Skeletal muscle satellite cell (primary cell): ENCODE data around the gene HMGXB4. TPM values are rescaled to one million over a fixed set of nuclear protein-coding genes. Genes with fewer than 3 reads are reported as not detected.
A peak's percentile ranks its signal among the peaks of the same experiment; 100 is the strongest.

Source experiments
- H3K27me3 ChIP-seq: 2 replicates; pipeline ENCODE4 v1.7.0; 2013; ENCODE audit warnings: low read length; ENCODE audit not compliant: control insufficient read depth, insufficient read depth
- H3K36me3 ChIP-seq: 2 replicates; pipeline ENCODE4 v1.7.0; 2013; ENCODE audit warnings: mild to moderate bottlenecking, control low read depth, low read length; ENCODE audit not compliant: insufficient read depth
- H3K4me1 ChIP-seq: 2 replicates; pipeline ENCODE4 v1.7.0; 2013; ENCODE audit warnings: low read length; ENCODE audit not compliant: control insufficient read depth, insufficient read depth
- H3K4me2 ChIP-seq: 2 replicates; pipeline ENCODE4 v1.7.0; 2013; ENCODE audit warnings: mild to moderate bottlenecking, low read length
- H3K4me3 ChIP-seq: 2 replicates; pipeline ENCODE4 v1.7.0; 2013; ENCODE audit warnings: low read length
- H3K9ac ChIP-seq: 2 replicates; pipeline ENCODE4 v1.7.0; 2013; ENCODE audit warnings: mild to moderate bottlenecking, low read depth, low read length, moderate library complexity
- H3K9me3 ChIP-seq: replicated peaks from 2 replicates; pipeline ENCODE4 v1.7.0; 2013; ENCODE audit warnings: mild to moderate bottlenecking, control low read depth, low read length
- total RNA-seq: library from RNA; depleted of rRNA; stranded (reverse); fragments of >200 nt; gene quantifications from 2 replicates; pipeline ENCODE4 v1.2.3, GENCODE V29; 2012; rRNA removed

HMGXB4 gene, protein sequence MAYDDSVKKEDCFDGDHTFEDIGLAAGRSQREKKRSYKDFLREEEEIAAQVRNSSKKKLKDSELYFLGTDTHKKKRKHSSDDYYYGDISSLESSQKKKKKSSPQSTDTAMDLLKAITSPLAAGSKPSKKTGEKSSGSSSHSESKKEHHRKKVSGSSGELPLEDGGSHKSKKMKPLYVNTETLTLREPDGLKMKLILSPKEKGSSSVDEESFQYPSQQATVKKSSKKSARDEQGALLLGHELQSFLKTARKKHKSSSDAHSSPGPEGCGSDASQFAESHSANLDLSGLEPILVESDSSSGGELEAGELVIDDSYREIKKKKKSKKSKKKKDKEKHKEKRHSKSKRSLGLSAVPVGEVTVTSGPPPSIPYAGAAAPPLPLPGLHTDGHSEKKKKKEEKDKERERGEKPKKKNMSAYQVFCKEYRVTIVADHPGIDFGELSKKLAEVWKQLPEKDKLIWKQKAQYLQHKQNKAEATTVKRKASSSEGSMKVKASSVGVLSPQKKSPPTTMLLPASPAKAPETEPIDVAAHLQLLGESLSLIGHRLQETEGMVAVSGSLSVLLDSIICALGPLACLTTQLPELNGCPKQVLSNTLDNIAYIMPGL
- total RNA-seq, result 11.6 and 16.2 TPM in 2 replicates

GRCh38 chr22:35257321-35258190 lies at the start of gene HMGXB4:
HMGXB4 (plus strand) TSS chr22:35257493; CDS start chr22:35262391, 4,898 bp downstream.
- Histone ChIP-seq H3K4me2 (peak within 1 kb of the TSS; percentile 89), H3K4me1 (peaks cover 10% of the 10 kb centered on the region), H3K4me3 (peak within 1 kb of the TSS; percentile 94), H3K9ac (peak within 1 kb of the TSS; percentile 97), H3K9me3 (no peaks in the 10 kb centered on the region), H3K27me3 (no peaks in the 10 kb centered on the region), H3K36me3 (peaks cover 7% of the 10 kb centered on the region)

- Histone ChIP-seq H3K27me3 (peaks cover 21% of the 10 kb centered on the region), H3K36me3 (no peaks in the 10 kb centered on the region)
Observed at GRCh38 chr22:35208003-35208402, 49.3 kb upstream of the HMGXB4 start.

DNA sequence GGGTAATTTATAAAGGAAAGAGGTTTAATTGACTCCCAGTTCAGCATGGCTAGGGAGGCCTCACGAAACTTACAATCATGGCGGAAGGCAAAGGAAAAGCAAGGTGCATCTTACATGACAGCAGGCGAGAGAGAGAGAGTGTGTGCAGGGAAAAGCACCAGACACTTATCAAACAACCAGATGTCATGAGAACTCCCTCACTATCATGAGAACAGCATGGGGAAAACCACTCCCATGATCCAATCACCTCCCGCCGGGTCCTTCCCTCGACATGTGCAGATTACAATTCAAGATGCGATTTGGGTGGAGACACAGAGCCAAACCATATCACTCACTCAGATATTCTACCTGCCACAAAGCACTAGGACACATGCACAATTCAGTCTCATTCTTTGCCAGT lies 48.1 kb upstream of the HMGXB4 start:
- Histone ChIP-seq H3K9ac (no peak overlapping the region), H3K4me1 (no peaks in the 10 kb centered on the region), H3K9me3 (no peaks in the 10 kb centered on the region), H3K4me3 (no peak overlapping the region), H3K27me3 (peaks cover 18% of the 10 kb centered on the region), H3K36me3 (no peaks in the 10 kb centered on the region), H3K4me2 (no peak overlapping the region)

More at GRCh38 chr22:35208003-35208402, 49.3 kb upstream of the HMGXB4 start:
- Histone ChIP-seq H3K4me2 (no peak overlapping the region), H3K4me3 (no peak overlapping the region), H3K9ac (no peak overlapping the region), H3K4me1 (no peaks in the 10 kb centered on the region), H3K9me3 (no peaks in the 10 kb centered on the region)

DNA sequence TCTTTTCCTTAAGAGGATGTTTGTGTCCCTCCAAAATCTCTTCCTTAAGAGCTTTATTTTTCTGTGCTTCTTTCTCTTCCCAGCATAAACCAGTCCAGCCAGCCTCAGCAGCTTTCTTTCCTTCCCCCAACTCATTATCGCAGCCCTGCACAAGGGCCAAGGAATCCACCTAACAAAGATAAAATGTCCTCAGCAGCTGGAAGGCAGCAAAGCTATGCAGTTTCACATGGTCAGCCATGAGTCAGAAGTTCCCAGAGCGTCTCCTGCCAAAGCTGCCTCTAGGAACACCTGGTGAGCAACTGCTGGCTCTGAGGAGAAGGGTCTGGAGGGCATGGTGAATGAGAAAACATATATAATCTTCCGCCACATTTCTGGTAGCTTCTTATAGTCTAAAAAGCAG lies 45.3 kb upstream of the HMGXB4 start:
- H3K4me2 ChIP-seq, result no peak overlapping the region
- no peak overlapping the region for H3K9ac ChIP-seq
- H3K27me3 ChIP-seq, result peaks cover 18% of the 10 kb centered on the region
- H3K4me3 ChIP-seq, result no peak overlapping the region
- H3K4me1 ChIP-seq, result no peaks in the 10 kb centered on the region
- H3K36me3 ChIP-seq, result no peaks in the 10 kb centered on the region
- no peaks in the 10 kb centered on the region for H3K9me3 ChIP-seq

DNA sequence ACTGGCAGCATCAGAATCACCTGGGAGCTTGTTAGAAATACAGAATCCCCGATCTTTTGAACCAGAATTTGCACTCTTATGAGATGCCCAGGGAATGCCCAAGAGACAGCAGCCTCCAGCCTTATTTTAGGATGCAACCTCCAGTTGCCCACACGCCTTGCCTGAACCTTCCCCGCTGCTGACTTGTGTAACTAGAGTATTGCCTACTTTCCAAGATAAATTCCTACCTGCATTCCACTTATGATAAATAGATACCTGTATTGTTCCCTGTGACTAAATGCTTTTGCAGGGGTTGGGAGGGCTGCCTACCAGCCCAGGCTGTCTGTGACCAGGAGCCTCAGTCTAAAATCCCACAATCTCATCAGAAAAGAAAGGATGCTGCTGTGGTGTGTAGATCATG lies 44.3 kb upstream of the HMGXB4 start:
- H3K36me3 ChIP-seq, result no peaks in the 10 kb centered on the region
- no peak overlapping the region for H3K4me2 ChIP-seq
- H3K9me3 ChIP-seq, result no peaks in the 10 kb centered on the region
- H3K27me3 ChIP-seq, result peaks cover 11% of the 10 kb centered on the region
- H3K4me3 ChIP-seq, result no peak overlapping the region
- H3K4me1 ChIP-seq, result no peaks in the 10 kb centered on the region
- H3K9ac ChIP-seq, result no peak overlapping the region

GRCh38 chr22:35214968-35215367 lies 42.3 kb upstream of the HMGXB4 start:
- H3K4me3 ChIP-seq, result no peak overlapping the region
- H3K27me3 ChIP-seq, result peaks cover 3% of the 10 kb centered on the region
- H3K4me1 ChIP-seq, result no peaks in the 10 kb centered on the region
- no peaks in the 10 kb centered on the region for H3K36me3 ChIP-seq
- no peaks in the 10 kb centered on the region for H3K9me3 ChIP-seq
- no peak overlapping the region for H3K9ac ChIP-seq
- H3K4me2 ChIP-seq, result no peak overlapping the region

DNA sequence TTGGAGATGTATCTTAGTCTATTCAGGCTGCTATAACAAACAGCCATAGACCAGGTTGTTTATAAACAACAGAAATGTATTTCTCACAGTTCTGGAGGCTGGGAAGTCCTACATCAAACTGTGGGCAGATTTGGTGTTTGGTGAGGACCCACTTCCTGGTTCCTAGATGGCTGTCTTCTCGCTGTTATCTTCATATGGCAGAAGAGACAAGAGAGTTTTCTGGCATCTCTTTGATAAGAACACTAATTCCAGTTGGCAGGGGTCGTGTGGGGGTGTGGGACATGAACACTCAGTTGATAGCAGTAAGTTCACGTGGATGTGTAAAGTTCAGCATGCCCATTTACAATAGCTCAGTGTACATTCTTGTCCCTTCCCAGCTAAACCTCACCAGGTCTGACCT lies 41.3 kb upstream of the HMGXB4 start:
- H3K4me3 ChIP-seq, result no peak overlapping the region
- peaks cover 3% of the 10 kb centered on the region for H3K27me3 ChIP-seq
- H3K36me3 ChIP-seq, result no peaks in the 10 kb centered on the region
- no peaks in the 10 kb centered on the region for H3K4me1 ChIP-seq
- H3K9me3 ChIP-seq, result no peaks in the 10 kb centered on the region
- H3K4me2 ChIP-seq, result no peak overlapping the region
- no peak overlapping the region for H3K9ac ChIP-seq

DNA sequence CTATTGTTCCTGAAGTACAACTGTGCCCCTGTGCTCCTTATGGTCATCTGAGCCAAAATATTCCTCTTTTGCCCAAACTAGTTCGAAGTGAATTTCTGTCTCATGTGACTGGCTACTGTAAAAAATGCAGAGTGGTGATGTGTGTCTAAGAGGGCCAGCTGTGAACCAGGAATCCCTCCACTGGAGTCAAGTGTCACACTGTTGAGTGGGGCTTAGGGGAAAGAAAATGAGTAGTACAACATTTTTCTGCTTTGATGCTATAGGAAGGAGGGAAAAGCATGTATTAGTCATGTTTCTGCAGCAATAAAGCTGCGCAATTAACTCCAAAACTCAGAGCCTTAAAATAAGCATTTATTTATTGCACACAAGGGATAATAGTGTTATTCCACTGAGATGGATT lies 39.8 kb upstream of the HMGXB4 start:
- H3K36me3 ChIP-seq, result no peaks in the 10 kb centered on the region
- H3K9ac ChIP-seq, result no peak overlapping the region

DNA sequence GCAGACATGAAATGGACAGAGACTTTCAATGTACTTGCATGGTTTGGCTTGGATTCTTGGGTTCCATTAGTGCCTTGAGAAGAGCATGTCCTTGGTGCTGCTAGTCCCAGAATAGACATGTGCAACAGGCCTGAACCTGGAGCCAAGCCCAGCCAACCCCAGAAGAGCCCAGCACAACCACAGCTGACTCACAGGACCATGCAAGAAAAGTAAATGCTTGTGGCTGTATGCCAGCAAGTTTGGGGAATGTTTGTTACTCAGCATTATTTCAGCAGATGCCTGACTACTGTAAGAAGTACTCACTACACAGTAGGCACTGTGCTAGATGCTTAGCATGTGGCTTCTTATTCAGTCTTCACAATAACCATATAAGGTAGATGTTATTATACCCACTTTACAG lies 39.2 kb upstream of the HMGXB4 start:
- Histone ChIP-seq H3K4me3 (no peak overlapping the region), H3K36me3 (no peaks in the 10 kb centered on the region), H3K9ac (no peak overlapping the region), H3K4me2 (no peak overlapping the region), H3K4me1 (no peaks in the 10 kb centered on the region), H3K27me3 (no peaks in the 10 kb centered on the region), H3K9me3 (no peaks in the 10 kb centered on the region)

More for the DNA sequence above, 39.8 kb upstream of the HMGXB4 start:
- H3K4me3 ChIP-seq, result no peak overlapping the region
- no peaks in the 10 kb centered on the region for H3K9me3 ChIP-seq
- no peaks in the 10 kb centered on the region for H3K4me1 ChIP-seq
- H3K4me2 ChIP-seq, result no peak overlapping the region
- H3K27me3 ChIP-seq, result no peaks in the 10 kb centered on the region

DNA sequence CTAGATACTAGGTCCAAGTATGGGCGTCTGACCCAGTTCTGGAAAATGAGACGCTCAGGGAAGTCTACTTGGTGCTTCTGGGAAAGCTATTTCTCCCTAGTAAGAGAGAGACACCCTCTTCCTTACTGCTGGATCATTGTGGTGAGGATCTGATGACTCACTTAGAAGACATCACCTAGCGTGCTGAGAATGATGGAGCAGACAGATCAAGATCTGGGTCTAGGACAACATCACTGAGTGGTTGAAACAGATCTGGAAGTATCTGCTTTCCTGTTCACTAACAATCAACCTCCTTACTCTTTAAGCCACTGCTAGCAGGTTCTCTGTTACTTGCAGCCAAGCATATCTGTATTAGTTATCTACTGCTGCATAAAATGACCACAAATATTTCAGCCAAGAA lies 38.3 kb upstream of the HMGXB4 start:
- Histone ChIP-seq H3K4me1 (no peaks in the 10 kb centered on the region), H3K9ac (no peak overlapping the region), H3K4me3 (no peak overlapping the region), H3K36me3 (no peaks in the 10 kb centered on the region), H3K27me3 (no peaks in the 10 kb centered on the region), H3K4me2 (no peak overlapping the region), H3K9me3 (no peaks in the 10 kb centered on the region)

- peaks cover 7% of the 10 kb centered on the region for H3K27me3 ChIP-seq
- H3K36me3 ChIP-seq, result no peaks in the 10 kb centered on the region
- no peak overlapping the region for H3K4me2 ChIP-seq
- no peak overlapping the region for H3K4me3 ChIP-seq
- no peaks in the 10 kb centered on the region for H3K9me3 ChIP-seq
- H3K9ac ChIP-seq, result no peak overlapping the region
- no peaks in the 10 kb centered on the region for H3K4me1 ChIP-seq
Observed at GRCh38 chr22:35220221-35220620, 37.1 kb upstream of the HMGXB4 start.
